GM12875 (cell line): ENCODE measurements around the gene TMEM123.

Experiments
- H3K4me3 ChIP-seq: one replicate; pipeline ENCODE4 v1.5.1; 2011; ENCODE audit warnings: low read depth, low read length, control low read depth
- TF ChIP-seq, protein P1 (sequence below): IDR thresholded peaks from 2 replicates; pipeline ENCODE4 v1.5.1; 2011; ENCODE audit warnings: low read depth, mild to moderate bottlenecking, control low read depth, inconsistent platforms, low read length, moderate library complexity, borderline replicate concordance; ENCODE audit not compliant: insufficient read depth

TMEM123 gene

DNA sequence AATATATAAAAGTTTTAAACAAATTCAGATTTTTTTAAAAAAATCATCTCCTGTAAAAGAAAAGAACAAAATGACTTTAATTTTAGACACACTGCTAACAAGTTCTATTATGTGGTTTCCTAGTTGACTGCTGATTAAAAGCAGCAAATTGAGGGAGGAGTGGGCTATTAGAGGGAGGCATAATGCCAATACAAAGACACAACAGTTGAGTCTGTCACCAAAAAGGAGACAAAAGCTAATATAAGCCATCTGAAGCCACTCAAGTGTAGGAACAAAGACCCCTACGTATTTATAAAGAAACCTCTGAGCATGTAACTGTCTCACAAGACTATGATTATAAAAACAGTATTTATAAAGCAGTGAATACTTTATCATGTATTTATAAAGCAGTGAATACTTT is 28.6 kb downstream of the TMEM123 start:
- H3K4me3 ChIP-seq: no peak overlapping the region
- TF ChIP-seq, protein P1, sequence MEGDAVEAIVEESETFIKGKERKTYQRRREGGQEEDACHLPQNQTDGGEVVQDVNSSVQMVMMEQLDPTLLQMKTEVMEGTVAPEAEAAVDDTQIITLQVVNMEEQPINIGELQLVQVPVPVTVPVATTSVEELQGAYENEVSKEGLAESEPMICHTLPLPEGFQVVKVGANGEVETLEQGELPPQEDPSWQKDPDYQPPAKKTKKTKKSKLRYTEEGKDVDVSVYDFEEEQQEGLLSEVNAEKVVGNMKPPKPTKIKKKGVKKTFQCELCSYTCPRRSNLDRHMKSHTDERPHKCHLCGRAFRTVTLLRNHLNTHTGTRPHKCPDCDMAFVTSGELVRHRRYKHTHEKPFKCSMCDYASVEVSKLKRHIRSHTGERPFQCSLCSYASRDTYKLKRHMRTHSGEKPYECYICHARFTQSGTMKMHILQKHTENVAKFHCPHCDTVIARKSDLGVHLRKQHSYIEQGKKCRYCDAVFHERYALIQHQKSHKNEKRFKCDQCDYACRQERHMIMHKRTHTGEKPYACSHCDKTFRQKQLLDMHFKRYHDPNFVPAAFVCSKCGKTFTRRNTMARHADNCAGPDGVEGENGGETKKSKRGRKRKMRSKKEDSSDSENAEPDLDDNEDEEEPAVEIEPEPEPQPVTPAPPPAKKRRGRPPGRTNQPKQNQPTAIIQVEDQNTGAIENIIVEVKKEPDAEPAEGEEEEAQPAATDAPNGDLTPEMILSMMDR: no peak

DNA sequence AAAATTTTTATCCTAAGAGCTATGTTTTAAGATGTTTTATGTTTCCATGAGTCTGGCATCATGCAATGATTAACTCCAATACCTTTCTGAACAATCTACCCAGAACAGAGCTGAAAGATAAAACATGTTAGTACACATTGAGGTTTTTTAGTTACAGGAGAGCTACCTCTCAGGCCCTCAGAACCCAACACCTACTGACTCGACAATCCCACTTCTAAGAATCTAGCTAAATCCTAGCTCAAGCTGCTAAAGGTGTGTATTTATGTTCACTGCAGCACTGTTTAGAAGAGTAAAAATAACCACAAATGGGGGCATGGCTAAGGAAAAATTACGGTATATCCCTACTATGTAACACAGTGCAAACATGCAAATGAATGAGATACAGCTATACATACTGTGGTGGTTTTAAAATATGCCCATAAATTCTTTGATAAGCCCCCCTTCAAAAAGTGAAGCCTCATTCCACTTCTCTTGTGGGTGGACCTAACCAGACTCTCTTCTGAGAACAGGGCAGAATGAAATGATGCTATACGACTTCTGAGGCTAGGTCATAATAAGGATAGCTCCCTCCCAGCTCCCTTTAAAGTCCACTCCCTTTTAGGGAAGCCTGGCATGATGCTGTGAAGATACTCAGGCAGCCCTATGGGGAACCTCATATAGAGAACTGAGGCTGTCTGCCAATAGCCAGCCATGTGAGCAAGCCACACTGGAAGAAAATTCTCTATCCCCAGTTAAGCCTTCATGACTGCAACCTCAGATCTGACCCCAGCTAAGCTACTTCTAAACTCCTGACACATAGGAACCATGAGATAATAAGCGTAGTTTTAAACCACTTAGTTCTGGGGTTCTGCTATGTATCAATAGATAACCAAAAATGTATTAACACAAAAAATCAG is 29.5 kb downstream of the TMEM123 start:
- TF ChIP-seq, protein P1: no peak
- H3K4me3 ChIP-seq: no peak overlapping the region

DNA sequence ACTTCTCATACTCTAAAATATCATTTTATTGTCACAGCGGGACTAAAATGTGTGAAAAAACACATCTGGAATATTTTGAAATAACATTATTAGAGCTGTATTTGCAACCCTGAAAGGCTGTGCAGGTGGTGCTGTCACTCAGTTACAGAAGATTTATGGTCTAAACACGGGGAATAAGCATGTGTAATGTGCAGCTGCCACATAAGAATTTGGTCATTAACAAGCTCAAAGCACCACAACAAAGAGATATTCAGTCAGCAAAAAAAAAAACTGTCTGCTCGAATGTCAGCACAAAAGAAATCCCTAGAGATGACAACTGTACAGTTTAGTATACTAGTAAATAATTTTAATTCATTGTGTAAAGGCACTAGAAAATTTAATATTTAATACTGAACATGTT is 31.3 kb downstream of the TMEM123 start:
- H3K4me3 ChIP-seq: no peak overlapping the region
- TF ChIP-seq, protein P1: no peak

DNA sequence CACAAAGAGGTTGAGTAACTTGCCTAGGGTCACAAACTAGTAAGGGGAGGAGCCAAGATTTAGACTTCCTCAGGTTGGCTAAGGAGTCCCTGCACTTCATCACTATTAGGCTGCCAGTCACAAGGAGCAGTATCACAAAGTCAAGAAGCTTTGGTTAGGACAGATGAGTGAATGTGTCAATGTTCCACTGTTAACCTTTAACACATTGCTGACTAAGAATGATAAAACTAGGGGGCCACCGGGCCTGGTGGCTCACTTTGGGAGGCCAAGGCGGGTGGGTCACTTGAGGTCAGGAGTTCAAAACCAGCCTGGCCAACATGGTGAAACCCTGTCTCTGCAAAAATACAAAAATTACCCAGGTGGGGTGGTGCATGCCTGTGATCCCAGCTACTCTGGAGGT is 32.0 kb downstream of the TMEM123 start:
- H3K4me3 ChIP-seq: no peak overlapping the region
- TF ChIP-seq, protein P1: no peak

DNA sequence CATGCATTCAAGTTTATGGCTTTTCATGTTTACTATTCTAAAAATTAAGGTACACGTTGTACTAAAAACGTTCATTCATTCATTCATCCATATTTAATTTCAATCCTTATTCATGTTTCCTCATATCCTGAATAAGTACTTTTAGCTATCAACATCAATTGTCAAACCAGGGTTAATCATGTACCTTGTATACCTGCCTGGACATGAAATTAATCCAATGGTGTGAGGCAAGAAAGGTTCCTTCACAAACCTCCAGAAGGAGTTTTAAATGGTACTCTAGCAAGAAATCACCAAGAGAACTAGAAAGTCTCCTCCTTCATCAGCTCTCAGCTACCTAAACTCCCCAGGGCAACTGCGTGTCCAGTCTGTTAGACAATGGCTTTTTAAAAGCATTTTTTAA is 33.4 kb downstream of the TMEM123 start:
- H3K4me3 ChIP-seq: no peak overlapping the region
- TF ChIP-seq, protein P1: no peak

DNA sequence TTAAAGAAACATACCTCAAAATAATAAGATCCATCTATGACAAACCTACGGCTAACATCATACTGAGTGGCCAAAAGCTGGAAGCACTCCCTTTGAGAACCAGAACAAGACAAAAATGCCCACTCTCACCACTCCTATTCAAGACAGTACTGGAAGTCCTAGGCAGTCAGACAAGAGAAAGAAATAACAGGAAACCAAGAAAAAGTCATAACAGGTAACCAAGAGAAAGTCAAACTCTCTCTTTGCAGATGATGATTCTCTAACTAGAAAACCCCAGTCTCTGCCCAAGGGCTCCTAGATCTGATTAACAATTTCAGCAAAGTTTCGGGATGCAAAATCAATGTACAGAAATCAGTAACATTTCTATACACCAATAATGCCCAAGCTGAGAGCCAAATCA is 35.6 kb downstream of the TMEM123 start:
- TF ChIP-seq, protein P1: no peak
- H3K4me3 ChIP-seq: no peak overlapping the region

DNA sequence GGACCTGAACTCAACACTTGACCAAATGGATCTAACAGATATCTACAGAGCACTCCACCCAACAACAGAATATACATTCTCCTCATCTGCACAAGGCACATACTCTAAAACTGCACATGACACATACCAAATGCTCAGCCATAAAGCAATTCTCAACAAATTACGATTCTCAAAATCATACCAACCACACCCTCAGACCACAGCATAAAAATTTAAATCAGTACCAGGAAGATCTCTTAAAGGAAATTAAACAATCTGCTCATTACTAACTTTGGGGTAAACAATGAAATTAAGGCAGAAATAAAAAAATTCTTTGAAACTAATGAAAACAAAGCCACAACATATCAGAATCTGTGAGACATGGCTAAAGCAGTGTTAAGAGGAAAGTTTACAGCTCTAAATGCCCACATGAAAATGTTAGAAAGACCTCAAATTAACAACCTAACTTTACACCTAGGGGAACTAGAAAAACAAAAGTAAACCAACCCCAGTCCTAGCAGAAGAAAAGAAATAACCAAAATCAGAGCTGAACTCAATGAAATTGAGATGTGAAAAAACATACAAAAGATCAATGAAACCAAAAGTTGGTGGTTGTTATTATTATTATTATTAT is 37.2 kb downstream of the TMEM123 start:
- TF ChIP-seq, protein P1: no peak
- no peak overlapping the region for H3K4me3 ChIP-seq
